ENCODE data around the gene VENTX.

Gene VENTX

GRCh38 chr10:133199992-133200611 lies 37.6 kb upstream of the VENTX start:
- Histone ChIP-seq H3K4me3 (ENCODE audit: low read length) (no peak overlapping the region), H3K36me3 (ENCODE audit: control insufficient read depth, low read length) (no peaks in the 10 kb centered on the region), H3F3A (ENCODE audit: control insufficient read depth, insufficient read depth) (no peaks in the 10 kb centered on the region), H3K27ac (ENCODE audit: low read depth, low read length) (no peak overlapping the region), H4K20me1 (ENCODE audit: control insufficient read depth, insufficient read depth, low read depth, low read length) (no peaks in the 10 kb centered on the region), H3K4me2 (ENCODE audit: low read length) (no peak overlapping the region), H3K27me3 (ENCODE audit: control insufficient read depth, low read length) (no peaks in the 10 kb centered on the region), H3K9me3 (ENCODE audit: control insufficient read depth, insufficient read depth, low read length) (peaks cover 9% of the 10 kb centered on the region; the same call in 1 of the 2 replicates), H3K79me2 (ENCODE audit: control insufficient read depth, low read length) (no peaks in the 10 kb centered on the region), H3K4me1 (ENCODE audit: control insufficient read depth, low read length) (no peaks in the 10 kb centered on the region), H3K9me2 (replicated peaks; ENCODE audit: control insufficient read depth, low read length) (no peaks in the 10 kb centered on the region)
- TF ChIP-seq EZH2phosphoT487 (IDR thresholded peaks at IDR 0.05; ENCODE audit: borderline replicate concordance, low read length) (no peak), CTCF (IDR thresholded peaks at IDR 0.05; ENCODE audit: low read depth, low read length, poor library complexity, severe bottlenecking) (no peak)

DNA sequence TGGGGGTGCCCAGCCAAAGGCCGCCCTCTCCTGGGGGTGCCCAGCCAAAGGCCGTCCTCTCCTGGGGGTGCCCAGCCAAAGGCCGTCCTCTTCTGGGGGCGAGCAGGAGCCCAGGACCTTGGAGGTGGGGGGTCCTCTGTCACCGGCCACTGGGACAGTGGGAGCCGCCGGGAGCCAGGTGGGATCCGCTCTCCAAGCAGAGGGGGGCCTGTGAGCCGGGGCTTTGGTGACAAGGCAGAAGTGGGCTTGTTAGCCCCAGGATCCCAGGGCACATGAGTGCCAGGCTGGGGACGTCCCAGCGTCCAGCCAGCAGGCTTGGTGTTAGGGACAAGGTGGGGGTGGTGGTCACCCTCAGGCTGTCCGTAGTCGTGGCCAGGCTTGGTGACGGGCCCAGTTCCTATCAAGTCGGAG lies 37.0 kb upstream of the VENTX start:
- Histone ChIP-seq H3K27ac (ENCODE audit: low read depth, low read length) (no peak overlapping the region), H3K4me3 (ENCODE audit: low read length) (no peak overlapping the region), H3K4me1 (ENCODE audit: control insufficient read depth, low read length) (no peaks in the 10 kb centered on the region), H3F3A (ENCODE audit: control insufficient read depth, insufficient read depth) (no peaks in the 10 kb centered on the region), H3K36me3 (ENCODE audit: control insufficient read depth, low read length) (no peaks in the 10 kb centered on the region), H3K27me3 (ENCODE audit: control insufficient read depth, low read length) (no peaks in the 10 kb centered on the region), H4K20me1 (ENCODE audit: control insufficient read depth, insufficient read depth, low read depth, low read length) (no peaks in the 10 kb centered on the region), H3K4me2 (ENCODE audit: low read length) (no peak overlapping the region), H3K9me3 (ENCODE audit: control insufficient read depth, insufficient read depth, low read length) (peaks cover 9% of the 10 kb centered on the region; the same call in 1 of the 2 replicates), H3K9me2 (replicated peaks; ENCODE audit: control insufficient read depth, low read length) (no peaks in the 10 kb centered on the region), H3K79me2 (ENCODE audit: control insufficient read depth, low read length) (no peaks in the 10 kb centered on the region)
- TF ChIP-seq CTCF (IDR thresholded peaks at IDR 0.05; ENCODE audit: low read depth, low read length, poor library complexity, severe bottlenecking) (no peak), EZH2phosphoT487 (IDR thresholded peaks at IDR 0.05; ENCODE audit: borderline replicate concordance, low read length) (no peak)

- no peak overlapping the region for H3K4me2 ChIP-seq (ENCODE audit: low read length)
- no peaks in the 10 kb centered on the region for H3K27me3 ChIP-seq (ENCODE audit: control insufficient read depth, low read length)
- no peak overlapping the region for H3K4me3 ChIP-seq (ENCODE audit: low read length)
- no peaks in the 10 kb centered on the region for H3K4me1 ChIP-seq (ENCODE audit: control insufficient read depth, low read length)
- H3K9me2 ChIP-seq (replicated peaks; ENCODE audit: control insufficient read depth, low read length) = no peaks in the 10 kb centered on the region
- no peaks in the 10 kb centered on the region for H4K20me1 ChIP-seq (ENCODE audit: control insufficient read depth, insufficient read depth, low read depth, low read length)
- no peaks in the 10 kb centered on the region for H3F3A ChIP-seq (ENCODE audit: control insufficient read depth, insufficient read depth)
- TF ChIP-seq CTCF (IDR thresholded peaks at IDR 0.05; ENCODE audit: low read depth, low read length, poor library complexity, severe bottlenecking) = no peak
- TF ChIP-seq EZH2phosphoT487 (IDR thresholded peaks at IDR 0.05; ENCODE audit: borderline replicate concordance, low read length) = no peak
- H3K79me2 ChIP-seq (ENCODE audit: control insufficient read depth, low read length) = no peaks in the 10 kb centered on the region
- no peak overlapping the region for H3K27ac ChIP-seq (ENCODE audit: low read depth, low read length)
- H3K36me3 ChIP-seq (ENCODE audit: control insufficient read depth, low read length) = no peaks in the 10 kb centered on the region
- H3K9me3 ChIP-seq (ENCODE audit: control insufficient read depth, insufficient read depth, low read length) = peaks cover 9% of the 10 kb centered on the region; the same call in 1 of the 2 replicates
These were observed 36.3 kb upstream of the VENTX start for GRCh38 chr10:133201151-133201947.

Data from DOHH2 (cell line).